ENCODE measurements around the gene SFSWAP. TPM values are rescaled to one million over a fixed set of nuclear protein-coding genes. Genes with fewer than 3 reads are reported as not detected.
A peak's percentile ranks its signal among the peaks of the same experiment; 100 is the strongest.

The SFSWAP gene
- total and polyA plus RNA-seq, 2 of the 13 experiments (the other 11 are each of a cell fraction or from before 2014, with no cell fraction given) = 17.1 to 27.7 TPM

DNA sequence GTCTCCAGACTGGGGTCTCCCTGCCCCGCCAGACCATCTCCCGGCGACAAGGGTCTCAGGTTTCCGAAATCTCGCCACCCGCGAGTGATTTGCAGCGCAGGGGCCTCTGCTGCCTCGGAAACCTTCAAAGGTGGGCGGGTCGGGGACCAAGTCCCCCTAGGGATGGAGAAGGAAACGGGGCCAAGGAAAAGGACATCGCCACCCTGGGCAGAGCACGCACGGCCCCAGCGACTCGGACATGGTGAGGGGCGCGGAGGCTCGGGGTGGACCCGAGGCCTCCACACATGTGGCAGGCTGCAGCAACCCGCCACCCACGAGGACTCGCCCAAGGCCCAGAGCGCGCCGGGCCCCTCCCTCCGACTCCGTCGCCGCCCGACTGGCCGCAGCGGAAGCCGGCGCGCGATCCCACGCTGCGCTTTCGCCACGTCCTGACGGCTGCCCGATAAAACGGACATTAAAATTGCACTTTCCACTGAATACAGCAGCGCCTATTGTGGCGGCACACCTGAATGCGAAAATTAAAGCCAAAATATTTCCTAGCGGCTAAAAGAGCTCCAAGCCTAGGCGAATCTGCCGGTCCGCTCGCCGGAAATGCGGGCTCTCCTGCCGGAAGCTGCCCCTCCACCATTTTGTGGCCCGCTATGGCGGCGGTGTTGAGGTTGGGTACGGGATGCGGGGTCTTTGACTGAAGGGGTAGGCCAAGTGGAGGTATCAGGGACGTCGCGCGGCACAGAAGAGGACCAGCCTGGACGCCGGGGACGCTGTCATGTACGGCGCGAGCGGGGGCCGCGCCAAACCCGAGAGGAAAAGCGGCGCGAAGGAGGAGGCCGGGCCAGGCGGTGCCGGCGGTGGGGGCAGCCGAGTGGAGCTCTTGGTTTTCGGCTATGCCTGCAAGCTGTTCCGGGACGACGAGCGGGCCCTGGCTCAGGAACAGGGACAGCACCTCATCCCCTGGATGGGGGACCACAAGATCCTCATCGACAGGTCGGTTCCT is at the start of gene SFSWAP (continued):
- TF ChIP-seq, protein P1, sequence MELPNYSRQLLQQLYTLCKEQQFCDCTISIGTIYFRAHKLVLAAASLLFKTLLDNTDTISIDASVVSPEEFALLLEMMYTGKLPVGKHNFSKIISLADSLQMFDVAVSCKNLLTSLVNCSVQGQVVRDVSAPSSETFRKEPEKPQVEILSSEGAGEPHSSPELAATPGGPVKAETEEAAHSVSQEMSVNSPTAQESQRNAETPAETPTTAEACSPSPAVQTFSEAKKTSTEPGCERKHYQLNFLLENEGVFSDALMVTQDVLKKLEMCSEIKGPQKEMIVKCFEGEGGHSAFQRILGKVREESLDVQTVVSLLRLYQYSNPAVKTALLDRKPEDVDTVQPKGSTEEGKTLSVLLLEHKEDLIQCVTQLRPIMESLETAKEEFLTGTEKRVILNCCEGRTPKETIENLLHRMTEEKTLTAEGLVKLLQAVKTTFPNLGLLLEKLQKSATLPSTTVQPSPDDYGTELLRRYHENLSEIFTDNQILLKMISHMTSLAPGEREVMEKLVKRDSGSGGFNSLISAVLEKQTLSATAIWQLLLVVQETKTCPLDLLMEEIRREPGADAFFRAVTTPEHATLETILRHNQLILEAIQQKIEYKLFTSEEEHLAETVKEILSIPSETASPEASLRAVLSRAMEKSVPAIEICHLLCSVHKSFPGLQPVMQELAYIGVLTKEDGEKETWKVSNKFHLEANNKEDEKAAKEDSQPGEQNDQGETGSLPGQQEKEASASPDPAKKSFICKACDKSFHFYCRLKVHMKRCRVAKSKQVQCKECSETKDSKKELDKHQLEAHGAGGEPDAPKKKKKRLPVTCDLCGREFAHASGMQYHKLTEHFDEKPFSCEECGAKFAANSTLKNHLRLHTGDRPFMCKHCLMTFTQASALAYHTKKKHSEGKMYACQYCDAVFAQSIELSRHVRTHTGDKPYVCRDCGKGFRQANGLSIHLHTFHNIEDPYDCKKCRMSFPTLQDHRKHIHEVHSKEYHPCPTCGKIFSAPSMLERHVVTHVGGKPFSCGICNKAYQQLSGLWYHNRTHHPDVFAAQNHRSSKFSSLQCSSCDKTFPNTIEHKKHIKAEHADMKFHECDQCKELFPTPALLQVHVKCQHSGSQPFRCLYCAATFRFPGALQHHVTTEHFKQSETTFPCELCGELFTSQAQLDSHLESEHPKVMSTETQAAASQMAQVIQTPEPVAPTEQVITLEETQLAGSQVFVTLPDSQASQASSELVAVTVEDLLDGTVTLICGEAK (IDR thresholded peaks at IDR 0.05) = peak; percentile 92
- TF ChIP-seq, protein P1 (CRISPR knock-in tag; IDR thresholded peaks at IDR 0.05) = peak; percentile 76; the same call in 1 of the 2 replicates
- TF ChIP-seq RAD51 (IDR thresholded peaks at IDR 0.05; ENCODE audit: borderline replicate concordance) (no peak), KLF15 (CRISPR knock-in tag; IDR thresholded peaks at IDR 0.05; ENCODE audit: borderline replicate concordance) (no peak), ZNF383 (CRISPR knock-in tag; IDR thresholded peaks at IDR 0.05; ENCODE audit: borderline replicate concordance) (no peak), ZNF570 (CRISPR knock-in tag; IDR thresholded peaks at IDR 0.05; ENCODE audit: borderline replicate concordance) (peak; percentile 66; the same call in 1 of the 2 replicates), CAMTA2 (CRISPR knock-in tag; IDR thresholded peaks at IDR 0.05; ENCODE audit: borderline replicate concordance) (no peak), KDM1A (CRISPR knock-in tag; IDR thresholded peaks at IDR 0.05) (0 out of 2 replicates have a peak, but pooled peaks have one; percentile 16), CCDC6 (CRISPR knock-in tag; IDR thresholded peaks at IDR 0.05) (no peak), RBAK (CRISPR knock-in tag; IDR thresholded peaks at IDR 0.05) (no peak), ERF (CRISPR knock-in tag; IDR thresholded peaks at IDR 0.05) (peak; percentile 66), ZNF564 (CRISPR knock-in tag; IDR thresholded peaks at IDR 0.05) (peak; percentile 59; the same call in 1 of the 2 replicates)
- TF ChIP-seq, protein P2, sequence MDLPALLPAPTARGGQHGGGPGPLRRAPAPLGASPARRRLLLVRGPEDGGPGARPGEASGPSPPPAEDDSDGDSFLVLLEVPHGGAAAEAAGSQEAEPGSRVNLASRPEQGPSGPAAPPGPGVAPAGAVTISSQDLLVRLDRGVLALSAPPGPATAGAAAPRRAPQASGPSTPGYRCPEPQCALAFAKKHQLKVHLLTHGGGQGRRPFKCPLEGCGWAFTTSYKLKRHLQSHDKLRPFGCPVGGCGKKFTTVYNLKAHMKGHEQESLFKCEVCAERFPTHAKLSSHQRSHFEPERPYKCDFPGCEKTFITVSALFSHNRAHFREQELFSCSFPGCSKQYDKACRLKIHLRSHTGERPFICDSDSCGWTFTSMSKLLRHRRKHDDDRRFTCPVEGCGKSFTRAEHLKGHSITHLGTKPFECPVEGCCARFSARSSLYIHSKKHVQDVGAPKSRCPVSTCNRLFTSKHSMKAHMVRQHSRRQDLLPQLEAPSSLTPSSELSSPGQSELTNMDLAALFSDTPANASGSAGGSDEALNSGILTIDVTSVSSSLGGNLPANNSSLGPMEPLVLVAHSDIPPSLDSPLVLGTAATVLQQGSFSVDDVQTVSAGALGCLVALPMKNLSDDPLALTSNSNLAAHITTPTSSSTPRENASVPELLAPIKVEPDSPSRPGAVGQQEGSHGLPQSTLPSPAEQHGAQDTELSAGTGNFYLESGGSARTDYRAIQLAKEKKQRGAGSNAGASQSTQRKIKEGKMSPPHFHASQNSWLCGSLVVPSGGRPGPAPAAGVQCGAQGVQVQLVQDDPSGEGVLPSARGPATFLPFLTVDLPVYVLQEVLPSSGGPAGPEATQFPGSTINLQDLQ (CRISPR knock-in tag; IDR thresholded peaks at IDR 0.05) = no peak; the same call in 1 of the 2 replicates
- TF ChIP-seq, protein P3, sequence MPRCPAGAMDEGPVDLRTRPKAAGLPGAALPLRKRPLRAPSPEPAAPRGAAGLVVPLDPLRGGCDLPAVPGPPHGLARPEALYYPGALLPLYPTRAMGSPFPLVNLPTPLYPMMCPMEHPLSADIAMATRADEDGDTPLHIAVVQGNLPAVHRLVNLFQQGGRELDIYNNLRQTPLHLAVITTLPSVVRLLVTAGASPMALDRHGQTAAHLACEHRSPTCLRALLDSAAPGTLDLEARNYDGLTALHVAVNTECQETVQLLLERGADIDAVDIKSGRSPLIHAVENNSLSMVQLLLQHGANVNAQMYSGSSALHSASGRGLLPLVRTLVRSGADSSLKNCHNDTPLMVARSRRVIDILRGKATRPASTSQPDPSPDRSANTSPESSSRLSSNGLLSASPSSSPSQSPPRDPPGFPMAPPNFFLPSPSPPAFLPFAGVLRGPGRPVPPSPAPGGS (CRISPR knock-in tag; IDR thresholded peaks at IDR 0.05) = peak; percentile 77; the same call in 1 of the 2 replicates
